ENCODE results near the gene COX7A1.

- TF ChIP-seq POLR2A (IDR thresholded peaks at IDR 0.05): peak; percentile 23 to 39
- no peak for TF ChIP-seq CTCF (IDR thresholded peaks at IDR 0.05)
- no peak for TF ChIP-seq EP300 (IDR thresholded peaks at IDR 0.05)
- TF ChIP-seq POLR2AphosphoS5 (IDR thresholded peaks at IDR 0.05): peak; percentile 78
Measured at GRCh38 chr19:36151144-36152018, 866 bp downstream of the COX7A1 start.
